ENCODE measurements around the gene ZFP3.

GRCh38 chr17:5096731-5097100, 18.4 kb downstream of the ZFP3 start:
- TF ChIP-seq CTCF (IDR thresholded peaks at IDR 0.05; ENCODE audit: low read length) (no peak), EZH2phosphoT487 (IDR thresholded peaks at IDR 0.05; ENCODE audit: low read length) (no peak)
